ENCODE results near the gene MMP24.

DNA sequence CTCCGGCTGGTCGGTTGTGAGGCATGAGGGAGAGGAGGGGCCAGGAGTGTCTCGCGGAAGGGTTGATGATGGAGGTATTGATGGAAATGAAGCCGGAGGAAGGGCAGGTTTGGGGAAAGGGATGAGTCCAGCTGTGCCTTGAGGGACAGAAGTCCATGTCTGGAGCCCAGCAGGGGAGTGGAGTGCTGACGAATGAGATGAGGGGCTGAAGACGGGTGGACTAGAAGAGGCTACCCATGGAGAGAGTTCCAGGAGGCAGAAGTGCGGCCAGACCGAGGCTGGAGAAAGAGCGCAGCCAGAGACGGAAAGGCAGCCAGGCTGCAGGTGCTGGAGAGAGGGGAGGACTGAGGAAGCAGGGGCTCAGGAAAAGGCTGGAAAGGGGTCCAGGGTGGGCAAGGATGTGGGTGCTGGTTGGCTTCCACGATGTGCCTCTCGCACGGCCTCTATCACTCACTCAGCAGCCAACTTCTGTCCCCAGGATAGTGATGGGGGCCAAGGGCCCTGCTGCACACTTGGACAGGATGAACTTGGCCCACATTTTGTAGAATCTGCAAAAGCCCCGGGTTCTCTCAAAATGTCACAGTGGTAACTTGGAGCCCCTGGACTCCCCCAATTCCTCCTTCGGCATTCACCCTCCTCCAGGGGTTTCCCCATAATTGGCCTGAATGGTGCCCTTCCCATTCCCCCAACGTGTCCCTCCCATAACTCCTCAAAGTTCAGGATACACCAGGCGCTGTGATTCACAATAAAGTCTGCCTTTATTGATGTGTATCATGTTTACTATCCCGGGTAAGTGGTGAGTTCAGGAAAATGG lies 58.7 kb downstream of the MMP24 start:
- TF ChIP-seq CTCF (conservative IDR thresholded peaks at IDR 0.05; ENCODE audit: low read depth, low read length) (no peak), EZH2 (IDR thresholded peaks at IDR 0.05; ENCODE audit: low read length, unreplicated experiment) (no peak), EZH2phosphoT487 (IDR thresholded peaks at IDR 0.05; ENCODE audit: borderline replicate concordance, low read length) (no peak)

Data from PC-3 (cell line).